Sigmoid colon (tissue), 4 donors: ENCODE results near the gene FTCDNL1.

Experiments used
- CTCF ChIP-seq, 4 experiments: fragments of 450-650 bp in 3 of 4; fragments of 200-600 bp in 1 of 4; IDR thresholded peaks; one replicate each; pipeline ENCODE4 v1.5.1; 2016 to 2019; ENCODE audit warnings: antibody characterized with exemption in 4 of 4, mild to moderate bottlenecking in 3 of 4, moderate library complexity in 2 of 4
- EP300 ChIP-seq, 4 donors: sonication (generic); formaldehyde crosslinking; IDR thresholded peaks; one replicate each; pipeline ENCODE4 v1.6.1; 2017; ENCODE audit warnings: antibody characterized with exemption in 4 of 4
- POLR2A ChIP-seq, 2 donors: fragments of 450-650 bp; IDR thresholded peaks; one replicate each; pipeline ENCODE4 v1.6.1; 2016; ENCODE audit warnings: antibody characterized with exemption in 2 of 2, mild to moderate bottlenecking in 2 of 2, moderate library complexity in 2 of 2
- POLR2AphosphoS5 ChIP-seq, 4 donors: sonication (generic); formaldehyde crosslinking; IDR thresholded peaks; one replicate each; pipeline ENCODE4 v1.6.1; 2017; ENCODE audit warnings: antibody characterized with exemption in 4 of 4

GRCh38 chr2:199764273-199764800 lies 86.7 kb downstream of the FTCDNL1 start:
- TF ChIP-seq POLR2A (IDR thresholded peaks at IDR 0.05) (no peak), CTCF (IDR thresholded peaks at IDR 0.05) (no peak), POLR2AphosphoS5 (IDR thresholded peaks at IDR 0.05) (no peak), EP300 (IDR thresholded peaks at IDR 0.05) (no peak)
